GM12878 (cell line): ENCODE data around the gene C12orf60. TPM values are rescaled to one million over a fixed set of nuclear protein-coding genes. Genes with fewer than 3 reads are reported as not detected.

Source experiments
- EED ChIP-seq: sonication (generic); IDR thresholded peaks from 2 replicates; pipeline ENCODE4 v1.6.1; 2016; ENCODE audit warnings: antibody characterized with exemption, low read depth
- MXI1 ChIP-seq: fragments of 150-350 bp; IDR thresholded peaks from 2 replicates; pipeline ENCODE4 v1.6.1; 2011; ENCODE audit warnings: low read depth, mild to moderate bottlenecking, inconsistent platforms, low read length, improper control_type of control experiment
- PBX3 ChIP-seq: IDR thresholded peaks from 2 replicates; pipeline ENCODE4 v1.6.1; 2011; ENCODE audit warnings: mild to moderate bottlenecking, low read depth, low read length, moderate library complexity; ENCODE audit not compliant: insufficient replicate concordance
- RBBP5 ChIP-seq: fragments of 200-600 bp; sonication (generic); conservative IDR thresholded peaks from 2 replicates; pipeline ENCODE4 v1.6.1; 2016
- SUPT20H ChIP-seq: IDR thresholded peaks from 2 replicates; pipeline ENCODE4 v1.6.1; 2011; ENCODE audit warnings: low read depth, mild to moderate bottlenecking, low read length, moderate library complexity, borderline replicate concordance; ENCODE audit not compliant: control insufficient read depth
- SUZ12 ChIP-seq: fragments of 200-600 bp; sonication (generic); IDR thresholded peaks from one replicate; pipeline ENCODE4 v1.6.1; 2018; ENCODE audit warnings: antibody characterized with exemption, mild to moderate bottlenecking; ENCODE audit not compliant: unreplicated experiment
- polyA plus RNA-seq, 11 experiments: library from polyadenylated mRNA; depleted of rRNA in 4 of 11; unstranded in 6 of 11; stranded (reverse) in 5 of 11; fragments of >200 nt; fragmentation: Nextera tagmentation in 4 of 11; fragmentation: Illumina TruSeq in 1 of 11; extraction: Ambion mirVana in 4 of 11; extraction: Trizol in 1 of 11; gene quantifications; 1 replicate in 1 of 11; 2 replicates in 10 of 11; pipeline versions ENCODE4 v1.2.1 to v1.2.3, GENCODE V29; 2011 to 2016; ENCODE audit warnings: inconsistent platforms in 2 of 11, missing spikeins in 2 of 11, low read depth in 1 of 11
- total RNA-seq, 4 experiments: library from RNA; depleted of rRNA in 3 of 4; stranded (reverse); fragments of >200 nt in 3 of 4; fragmentation: Illumina TruSeq in 1 of 4; extraction: Trizol in 1 of 4; gene quantifications; 2 replicates each; pipeline versions ENCODE4 v1.2.1 to v1.2.3, GENCODE V29; 2013 to 2021
- TF ChIP-seq, protein P1 (sequence below): IDR thresholded peaks from 2 replicates; pipeline ENCODE4 v1.6.1; 2012; ENCODE audit warnings: improper control_type of control experiment, low read depth, low read length; ENCODE audit not compliant: insufficient replicate concordance

The C12orf60 gene
- total and polyA plus RNA-seq, 10 of the 15 experiments (the other 5 are each of a cell fraction or from before 2014, with no cell fraction given): 1.8 to 7.2 (median 3.2) TPM

DNA sequence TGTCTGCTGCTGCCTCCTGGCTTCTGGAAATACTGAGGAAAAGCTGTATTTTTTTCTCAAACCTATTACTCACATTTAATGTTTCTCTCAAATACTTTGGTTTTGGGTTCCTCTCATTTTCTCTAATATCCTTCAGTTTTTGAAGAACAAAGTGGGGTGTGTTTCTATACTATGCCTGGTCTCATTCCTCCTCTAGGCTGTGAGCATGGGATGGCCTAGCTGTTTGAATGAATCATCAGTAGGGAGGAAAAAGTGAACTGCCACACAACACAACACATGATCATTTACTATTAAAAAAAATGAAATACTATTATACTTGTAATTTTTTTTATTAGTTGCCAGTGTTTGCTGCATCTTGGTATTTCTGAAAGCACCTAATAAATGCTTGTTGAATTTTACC is 21.8 kb downstream of the C12orf60 start (continued):
- TF ChIP-seq, protein P1, sequence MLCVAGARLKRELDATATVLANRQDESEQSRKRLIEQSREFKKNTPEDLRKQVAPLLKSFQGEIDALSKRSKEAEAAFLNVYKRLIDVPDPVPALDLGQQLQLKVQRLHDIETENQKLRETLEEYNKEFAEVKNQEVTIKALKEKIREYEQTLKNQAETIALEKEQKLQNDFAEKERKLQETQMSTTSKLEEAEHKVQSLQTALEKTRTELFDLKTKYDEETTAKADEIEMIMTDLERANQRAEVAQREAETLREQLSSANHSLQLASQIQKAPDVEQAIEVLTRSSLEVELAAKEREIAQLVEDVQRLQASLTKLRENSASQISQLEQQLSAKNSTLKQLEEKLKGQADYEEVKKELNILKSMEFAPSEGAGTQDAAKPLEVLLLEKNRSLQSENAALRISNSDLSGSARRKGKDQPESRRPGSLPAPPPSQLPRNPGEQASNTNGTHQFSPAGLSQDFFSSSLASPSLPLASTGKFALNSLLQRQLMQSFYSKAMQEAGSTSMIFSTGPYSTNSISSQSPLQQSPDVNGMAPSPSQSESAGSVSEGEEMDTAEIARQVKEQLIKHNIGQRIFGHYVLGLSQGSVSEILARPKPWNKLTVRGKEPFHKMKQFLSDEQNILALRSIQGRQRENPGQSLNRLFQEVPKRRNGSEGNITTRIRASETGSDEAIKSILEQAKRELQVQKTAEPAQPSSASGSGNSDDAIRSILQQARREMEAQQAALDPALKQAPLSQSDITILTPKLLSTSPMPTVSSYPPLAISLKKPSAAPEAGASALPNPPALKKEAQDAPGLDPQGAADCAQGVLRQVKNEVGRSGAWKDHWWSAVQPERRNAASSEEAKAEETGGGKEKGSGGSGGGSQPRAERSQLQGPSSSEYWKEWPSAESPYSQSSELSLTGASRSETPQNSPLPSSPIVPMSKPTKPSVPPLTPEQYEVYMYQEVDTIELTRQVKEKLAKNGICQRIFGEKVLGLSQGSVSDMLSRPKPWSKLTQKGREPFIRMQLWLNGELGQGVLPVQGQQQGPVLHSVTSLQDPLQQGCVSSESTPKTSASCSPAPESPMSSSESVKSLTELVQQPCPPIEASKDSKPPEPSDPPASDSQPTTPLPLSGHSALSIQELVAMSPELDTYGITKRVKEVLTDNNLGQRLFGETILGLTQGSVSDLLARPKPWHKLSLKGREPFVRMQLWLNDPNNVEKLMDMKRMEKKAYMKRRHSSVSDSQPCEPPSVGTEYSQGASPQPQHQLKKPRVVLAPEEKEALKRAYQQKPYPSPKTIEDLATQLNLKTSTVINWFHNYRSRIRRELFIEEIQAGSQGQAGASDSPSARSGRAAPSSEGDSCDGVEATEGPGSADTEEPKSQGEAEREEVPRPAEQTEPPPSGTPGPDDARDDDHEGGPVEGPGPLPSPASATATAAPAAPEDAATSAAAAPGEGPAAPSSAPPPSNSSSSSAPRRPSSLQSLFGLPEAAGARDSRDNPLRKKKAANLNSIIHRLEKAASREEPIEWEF: no peak
- TF ChIP-seq EED: no peak
- TF ChIP-seq RBBP5: no peak
- no peak for TF ChIP-seq SUPT20H
- TF ChIP-seq PBX3: no peak
- no peak for TF ChIP-seq MXI1
- no peak for TF ChIP-seq SUZ12
- TF ChIP-seq, all 136 proteins: peak for 0
